ENCODE data around the gene RANBP3. TPM values are rescaled to one million over a fixed set of nuclear protein-coding genes. Genes with fewer than 3 reads are reported as not detected.

RANBP3 gene
- total RNA-seq, 3 donors from 2014 or later (not counting 1 experiment from before 2014, with no cell fraction given), result 73.9 to 95.2 (median 89.7) TPM

- Mint-ChIP-seq H3K36me3 (no peaks in the 10 kb centered on the region), H3K27ac (peak overlapping the region; percentile 46 to 64), H3K4me3 (no peak overlapping the region), H3K9me3 (no peaks in the 10 kb centered on the region), H3K4me1 (peaks cover 53 to 80% of the 10 kb centered on the region in 2 donors), H3K27me3 (ENCODE audit: low read depth in 2 of 2) (no peaks in the 10 kb centered on the region)
- Histone ChIP-seq H3K9me3 (ENCODE audit: control insufficient read depth, insufficient read depth, low read length) (no peaks in the 10 kb centered on the region), H3K36me3 (ENCODE audit: control insufficient read depth, insufficient read depth, low read length) (peaks cover 6% of the 10 kb centered on the region), H3K4me3 (ENCODE audit: low read length) (no peak overlapping the region), H3K27me3 (ENCODE audit: control insufficient read depth, insufficient read depth, low read length) (no peaks in the 10 kb centered on the region), H3K4me1 (ENCODE audit: control insufficient read depth, insufficient read depth, low read length) (peaks cover 45% of the 10 kb centered on the region), H3K27ac (ENCODE audit: low read length) (no peak overlapping the region)
- ATAC-seq, result no peak
- intact Hi-C loops (cut with micrococcal nuclease), result no loop called here
- no peak for DNase-seq
- 74% methylated on average over 18 of the region's 18 CpGs for WGBS (ENCODE audit: insufficient coverage)
- TF ChIP-seq CTCF (IDR thresholded peaks at IDR 0.05), result no peak
Measured at GRCh38 chr19:5968431-5969373, 9.2 kb downstream of the RANBP3 start.

GRCh38 chr19:5967994-5968430, 9.9 kb downstream of the RANBP3 start:
- Mint-ChIP-seq H3K27ac (peak overlapping the region; percentile 46 to 64), H3K27me3 (ENCODE audit: low read depth in 2 of 2) (no peaks in the 10 kb centered on the region), H3K4me3 (no peak overlapping the region), H3K9me3 (no peaks in the 10 kb centered on the region), H3K36me3 (no peaks in the 10 kb centered on the region), H3K4me1 (peaks cover 53 to 86% of the 10 kb centered on the region in 2 donors)
- Histone ChIP-seq H3K4me3 (ENCODE audit: low read length) (no peak overlapping the region), H3K27me3 (ENCODE audit: control insufficient read depth, insufficient read depth, low read length) (no peaks in the 10 kb centered on the region), H3K27ac (ENCODE audit: low read length) (no peak overlapping the region), H3K9me3 (ENCODE audit: control insufficient read depth, insufficient read depth, low read length) (no peaks in the 10 kb centered on the region), H3K36me3 (ENCODE audit: control insufficient read depth, insufficient read depth, low read length) (peaks cover 4% of the 10 kb centered on the region), H3K4me1 (ENCODE audit: control insufficient read depth, insufficient read depth, low read length) (peaks cover 52% of the 10 kb centered on the region)
- intact Hi-C loops (cut with micrococcal nuclease), result no loop called here
- 21% methylated on average over 10 of the region's 10 CpGs for WGBS (ENCODE audit: insufficient coverage)
- DNase-seq (peak; percentile 31 to 85), ATAC-seq (peak; percentile 76 to 89 (median 78))
- TF ChIP-seq CTCF (IDR thresholded peaks at IDR 0.05), result peak; percentile 79

- intact Hi-C loops (cut with micrococcal nuclease), result no loop called here
- DNase-seq (no peak), ATAC-seq (no peak)
- Mint-ChIP-seq H3K4me1 (peaks cover 55 to 88% of the 10 kb centered on the region in 2 donors), H3K9me3 (no peaks in the 10 kb centered on the region), H3K4me3 (no peak overlapping the region), H3K36me3 (no peaks in the 10 kb centered on the region), H3K27ac (peak overlapping the region; percentile 46 to 64), H3K27me3 (ENCODE audit: low read depth in 2 of 2) (no peaks in the 10 kb centered on the region)
- peaks cover 56% of the 10 kb centered on the region for H3K4me1 ChIP-seq (ENCODE audit: control insufficient read depth, insufficient read depth, low read length)
- H3K27me3 ChIP-seq (ENCODE audit: control insufficient read depth, insufficient read depth, low read length), result no peaks in the 10 kb centered on the region
- TF ChIP-seq CTCF (IDR thresholded peaks at IDR 0.05), result no peak
- 69% methylated on average over 7 of the region's 7 CpGs for WGBS (ENCODE audit: insufficient coverage)
- H3K9me3 ChIP-seq (ENCODE audit: control insufficient read depth, insufficient read depth, low read length), result no peaks in the 10 kb centered on the region
- no peak overlapping the region for H3K4me3 ChIP-seq (ENCODE audit: low read length)
- no peak overlapping the region for H3K27ac ChIP-seq (ENCODE audit: low read length)
- H3K36me3 ChIP-seq (ENCODE audit: control insufficient read depth, insufficient read depth, low read length), result peaks cover 4% of the 10 kb centered on the region
Measured at GRCh38 chr19:5967571-5967970, 10.4 kb downstream of the RANBP3 start.

Data from natural killer cell (primary cell).